HepG2 (cell line): ENCODE data around the gene SPATA33. TPM values are rescaled to one million over a fixed set of nuclear protein-coding genes. Genes with fewer than 3 reads are reported as not detected.
A peak's percentile ranks its signal among the peaks of the same experiment; 100 is the strongest.

Experiments
- AGO1 ChIP-seq: fragments of 200-400 bp; formaldehyde crosslinking; IDR thresholded peaks from 2 replicates; pipeline ENCODE4 v1.6.1; 2017; ENCODE audit warnings: mild to moderate bottlenecking, low read depth, low read length, moderate library complexity; ENCODE audit not compliant: poor library complexity, severe bottlenecking
- CEBPB ChIP-seq: IDR thresholded peaks from 2 replicates; pipeline ENCODE4 v1.6.1; 2011; ENCODE audit warnings: low read depth, low read length, improper control_type of control experiment, borderline replicate concordance
- CENPX ChIP-seq: sonication (generic); formaldehyde crosslinking; IDR thresholded peaks from 2 replicates; pipeline ENCODE4 v1.9.0; 2021; ENCODE audit warnings: mild to moderate bottlenecking, missing genetic modification reagents, moderate library complexity
- POLR2G ChIP-seq: fragments of 200-400 bp; formaldehyde crosslinking; IDR thresholded peaks from 2 replicates; pipeline ENCODE4 v1.6.1; 2018; ENCODE audit warnings: mild to moderate bottlenecking, low read depth, low read length, moderate library complexity
- PTBP1 ChIP-seq: fragments of 200-400 bp; formaldehyde crosslinking; IDR thresholded peaks from 2 replicates; pipeline ENCODE4 v1.6.1; 2018; ENCODE audit warnings: low read length, low read depth; ENCODE audit not compliant: poor library complexity, severe bottlenecking
- SP1 ChIP-seq, 2 experiments: fragments of 450-650 bp in 1 of 2; sonication (generic) in 1 of 2; formaldehyde crosslinking in 1 of 2; IDR thresholded peaks; 2 replicates each; pipeline versions ENCODE4 v1.4.0 to v1.6.1; 2016 to 2020; ENCODE audit warnings: missing genetic modification reagents in 1 of 2
- ZNF138 ChIP-seq: sonication (generic); formaldehyde crosslinking; IDR thresholded peaks from 2 replicates; pipeline ENCODE4 v1.5.0; 2020; ENCODE audit warnings: mild to moderate bottlenecking, low read depth, missing genetic modification reagents
- ZSCAN29 ChIP-seq: sonication (generic); formaldehyde crosslinking; conservative IDR thresholded peaks from 2 replicates; pipeline ENCODE4 v1.4.0; 2020; ENCODE audit warnings: mild to moderate bottlenecking, missing genetic modification reagents
- polyA plus RNA-seq, 8 experiments: library from polyadenylated mRNA; depleted of rRNA in 3 of 8; stranded (reverse) in 7 of 8; unstranded in 1 of 8; fragments of >200 nt; fragmentation: Illumina TruSeq in 4 of 8; extraction: Trizol in 4 of 8; gene quantifications; 2 replicates each; pipeline versions ENCODE4 v1.2.1 to v1.2.3, GENCODE V29; 2011 to 2016; ENCODE audit warnings: low read depth in 4 of 8, missing spikeins in 1 of 8, mixed read lengths in 1 of 8; ENCODE audit not compliant: insufficient read depth in 1 of 8
- total RNA-seq, 5 experiments: library from RNA; depleted of rRNA; stranded (reverse); fragments of >200 nt; fragmentation: Illumina TruSeq; extraction: Trizol; gene quantifications; 2 replicates each; pipeline ENCODE4 v1.2.3, GENCODE V29; 2016; ENCODE audit warnings: low read depth in 1 of 5
- TF ChIP-seq, protein P1 (sequence below): sonication (generic); formaldehyde crosslinking; IDR thresholded peaks from 2 replicates; pipeline ENCODE4 v1.4.0; 2020; ENCODE audit warnings: missing genetic modification reagents
- TF ChIP-seq, protein P2 (sequence below): IDR thresholded peaks from 2 replicates; pipeline ENCODE4 v1.6.1; 2016; ENCODE audit warnings: missing compliant biosample characterization, missing genetic modification reagents, borderline replicate concordance
- TF ChIP-seq, protein P3 (sequence below): sonication (generic); formaldehyde crosslinking; IDR thresholded peaks from 2 replicates; pipeline ENCODE4 v1.4.0; 2020; ENCODE audit warnings: missing genetic modification reagents
- TF ChIP-seq, protein P4 (sequence below): sonication (generic); formaldehyde crosslinking; IDR thresholded peaks from 2 replicates; pipeline ENCODE4 v1.4.0; 2020; ENCODE audit warnings: mild to moderate bottlenecking, missing genetic modification reagents, borderline replicate concordance
- TF ChIP-seq, protein P5 (sequence below): sonication (generic); formaldehyde crosslinking; IDR thresholded peaks from 2 replicates; pipeline ENCODE4 v1.5.0; 2020; ENCODE audit warnings: mild to moderate bottlenecking, missing genetic modification reagents

SPATA33 gene
- total and polyA plus RNA-seq, 2 of the 13 experiments (the other 11 are each of a cell fraction or from before 2014, with no cell fraction given) = 5.7 to 11.0 TPM

DNA sequence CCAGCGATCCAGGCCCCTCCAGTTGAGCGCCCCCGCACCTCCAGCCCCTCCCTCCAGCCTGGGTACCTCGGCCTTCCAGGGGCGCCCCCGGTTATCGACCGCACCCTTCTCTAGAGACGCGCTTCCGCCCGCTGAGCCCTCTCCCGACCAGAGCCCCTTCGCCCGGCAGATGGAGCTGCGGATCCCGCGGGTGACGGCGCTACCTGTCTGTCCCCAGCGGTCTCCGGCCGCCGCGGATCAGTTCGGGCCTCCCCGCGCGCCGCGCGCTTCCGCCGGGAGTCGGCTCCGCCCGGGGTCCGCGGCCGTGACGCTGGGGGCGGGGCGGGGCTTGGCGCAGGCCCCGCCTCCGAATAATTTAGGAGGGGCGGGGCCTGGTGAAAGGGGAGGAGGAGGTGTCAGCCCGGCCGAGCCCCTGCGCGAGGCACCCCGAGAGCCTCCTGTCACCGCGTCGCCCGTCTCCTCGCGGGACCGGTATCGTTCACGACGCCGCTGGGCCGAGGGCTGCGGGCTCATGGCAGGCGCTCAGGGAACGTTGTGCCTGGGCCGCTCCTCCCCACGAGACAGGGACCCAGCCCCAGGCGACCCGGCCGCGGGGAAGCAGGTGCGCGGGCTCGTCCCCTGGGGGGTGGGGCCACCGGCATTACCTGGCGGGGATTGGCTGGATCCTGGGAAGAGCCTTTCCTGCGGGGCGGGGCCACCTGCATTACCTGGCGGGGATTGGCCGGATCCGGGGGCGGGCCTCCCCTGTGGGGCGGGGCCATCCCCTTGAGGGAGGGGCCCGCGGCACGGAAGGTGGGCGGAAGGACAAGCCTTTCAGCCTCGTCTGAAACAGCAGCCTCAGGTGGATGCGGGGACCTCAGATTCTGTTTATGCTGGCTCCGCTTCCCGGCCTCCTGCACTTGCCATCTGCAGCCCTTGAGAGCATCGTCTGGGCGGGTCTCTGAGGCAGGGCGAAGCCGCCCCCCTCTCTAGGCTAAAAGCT is 44.1 kb downstream of the SPATA33 start, which contains the start of gene SPATA2L (continued):
- TF ChIP-seq, protein P1, sequence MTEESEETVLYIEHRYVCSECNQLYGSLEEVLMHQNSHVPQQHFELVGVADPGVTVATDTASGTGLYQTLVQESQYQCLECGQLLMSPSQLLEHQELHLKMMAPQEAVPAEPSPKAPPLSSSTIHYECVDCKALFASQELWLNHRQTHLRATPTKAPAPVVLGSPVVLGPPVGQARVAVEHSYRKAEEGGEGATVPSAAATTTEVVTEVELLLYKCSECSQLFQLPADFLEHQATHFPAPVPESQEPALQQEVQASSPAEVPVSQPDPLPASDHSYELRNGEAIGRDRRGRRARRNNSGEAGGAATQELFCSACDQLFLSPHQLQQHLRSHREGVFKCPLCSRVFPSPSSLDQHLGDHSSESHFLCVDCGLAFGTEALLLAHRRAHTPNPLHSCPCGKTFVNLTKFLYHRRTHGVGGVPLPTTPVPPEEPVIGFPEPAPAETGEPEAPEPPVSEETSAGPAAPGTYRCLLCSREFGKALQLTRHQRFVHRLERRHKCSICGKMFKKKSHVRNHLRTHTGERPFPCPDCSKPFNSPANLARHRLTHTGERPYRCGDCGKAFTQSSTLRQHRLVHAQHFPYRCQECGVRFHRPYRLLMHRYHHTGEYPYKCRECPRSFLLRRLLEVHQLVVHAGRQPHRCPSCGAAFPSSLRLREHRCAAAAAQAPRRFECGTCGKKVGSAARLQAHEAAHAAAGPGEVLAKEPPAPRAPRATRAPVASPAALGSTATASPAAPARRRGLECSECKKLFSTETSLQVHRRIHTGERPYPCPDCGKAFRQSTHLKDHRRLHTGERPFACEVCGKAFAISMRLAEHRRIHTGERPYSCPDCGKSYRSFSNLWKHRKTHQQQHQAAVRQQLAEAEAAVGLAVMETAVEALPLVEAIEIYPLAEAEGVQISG (CRISPR knock-in tag) = peak; percentile 43; the same call in 1 of the 2 replicates
- peak; percentile 25 for TF ChIP-seq AGO1
- TF ChIP-seq, protein P2, sequence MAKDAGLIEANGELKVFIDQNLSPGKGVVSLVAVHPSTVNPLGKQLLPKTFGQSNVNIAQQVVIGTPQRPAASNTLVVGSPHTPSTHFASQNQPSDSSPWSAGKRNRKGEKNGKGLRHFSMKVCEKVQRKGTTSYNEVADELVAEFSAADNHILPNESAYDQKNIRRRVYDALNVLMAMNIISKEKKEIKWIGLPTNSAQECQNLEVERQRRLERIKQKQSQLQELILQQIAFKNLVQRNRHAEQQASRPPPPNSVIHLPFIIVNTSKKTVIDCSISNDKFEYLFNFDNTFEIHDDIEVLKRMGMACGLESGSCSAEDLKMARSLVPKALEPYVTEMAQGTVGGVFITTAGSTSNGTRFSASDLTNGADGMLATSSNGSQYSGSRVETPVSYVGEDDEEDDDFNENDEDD (CRISPR knock-in tag) = no peak; the same call in none of the 2 replicates
- TF ChIP-seq, protein P3, sequence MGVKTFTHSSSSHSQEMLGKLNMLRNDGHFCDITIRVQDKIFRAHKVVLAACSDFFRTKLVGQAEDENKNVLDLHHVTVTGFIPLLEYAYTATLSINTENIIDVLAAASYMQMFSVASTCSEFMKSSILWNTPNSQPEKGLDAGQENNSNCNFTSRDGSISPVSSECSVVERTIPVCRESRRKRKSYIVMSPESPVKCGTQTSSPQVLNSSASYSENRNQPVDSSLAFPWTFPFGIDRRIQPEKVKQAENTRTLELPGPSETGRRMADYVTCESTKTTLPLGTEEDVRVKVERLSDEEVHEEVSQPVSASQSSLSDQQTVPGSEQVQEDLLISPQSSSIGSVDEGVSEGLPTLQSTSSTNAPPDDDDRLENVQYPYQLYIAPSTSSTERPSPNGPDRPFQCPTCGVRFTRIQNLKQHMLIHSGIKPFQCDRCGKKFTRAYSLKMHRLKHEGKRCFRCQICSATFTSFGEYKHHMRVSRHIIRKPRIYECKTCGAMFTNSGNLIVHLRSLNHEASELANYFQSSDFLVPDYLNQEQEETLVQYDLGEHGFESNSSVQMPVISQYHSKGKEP (CRISPR knock-in tag) = no peak
- TF ChIP-seq, protein P4, sequence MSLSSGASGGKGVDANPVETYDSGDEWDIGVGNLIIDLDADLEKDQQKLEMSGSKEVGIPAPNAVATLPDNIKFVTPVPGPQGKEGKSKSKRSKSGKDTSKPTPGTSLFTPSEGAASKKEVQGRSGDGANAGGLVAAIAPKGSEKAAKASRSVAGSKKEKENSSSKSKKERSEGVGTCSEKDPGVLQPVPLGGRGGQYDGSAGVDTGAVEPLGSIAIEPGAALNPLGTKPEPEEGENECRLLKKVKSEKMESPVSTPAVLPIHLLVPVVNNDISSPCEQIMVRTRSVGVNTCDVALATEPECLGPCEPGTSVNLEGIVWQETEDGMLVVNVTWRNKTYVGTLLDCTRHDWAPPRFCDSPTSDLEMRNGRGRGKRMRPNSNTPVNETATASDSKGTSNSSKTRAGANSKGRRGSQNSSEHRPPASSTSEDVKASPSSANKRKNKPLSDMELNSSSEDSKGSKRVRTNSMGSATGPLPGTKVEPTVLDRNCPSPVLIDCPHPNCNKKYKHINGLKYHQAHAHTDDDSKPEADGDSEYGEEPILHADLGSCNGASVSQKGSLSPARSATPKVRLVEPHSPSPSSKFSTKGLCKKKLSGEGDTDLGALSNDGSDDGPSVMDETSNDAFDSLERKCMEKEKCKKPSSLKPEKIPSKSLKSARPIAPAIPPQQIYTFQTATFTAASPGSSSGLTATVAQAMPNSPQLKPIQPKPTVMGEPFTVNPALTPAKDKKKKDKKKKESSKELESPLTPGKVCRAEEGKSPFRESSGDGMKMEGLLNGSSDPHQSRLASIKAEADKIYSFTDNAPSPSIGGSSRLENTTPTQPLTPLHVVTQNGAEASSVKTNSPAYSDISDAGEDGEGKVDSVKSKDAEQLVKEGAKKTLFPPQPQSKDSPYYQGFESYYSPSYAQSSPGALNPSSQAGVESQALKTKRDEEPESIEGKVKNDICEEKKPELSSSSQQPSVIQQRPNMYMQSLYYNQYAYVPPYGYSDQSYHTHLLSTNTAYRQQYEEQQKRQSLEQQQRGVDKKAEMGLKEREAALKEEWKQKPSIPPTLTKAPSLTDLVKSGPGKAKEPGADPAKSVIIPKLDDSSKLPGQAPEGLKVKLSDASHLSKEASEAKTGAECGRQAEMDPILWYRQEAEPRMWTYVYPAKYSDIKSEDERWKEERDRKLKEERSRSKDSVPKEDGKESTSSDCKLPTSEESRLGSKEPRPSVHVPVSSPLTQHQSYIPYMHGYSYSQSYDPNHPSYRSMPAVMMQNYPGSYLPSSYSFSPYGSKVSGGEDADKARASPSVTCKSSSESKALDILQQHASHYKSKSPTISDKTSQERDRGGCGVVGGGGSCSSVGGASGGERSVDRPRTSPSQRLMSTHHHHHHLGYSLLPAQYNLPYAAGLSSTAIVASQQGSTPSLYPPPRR (CRISPR knock-in tag) = peak; percentile 31; the same call in 1 of the 2 replicates
- TF ChIP-seq, protein P5, sequence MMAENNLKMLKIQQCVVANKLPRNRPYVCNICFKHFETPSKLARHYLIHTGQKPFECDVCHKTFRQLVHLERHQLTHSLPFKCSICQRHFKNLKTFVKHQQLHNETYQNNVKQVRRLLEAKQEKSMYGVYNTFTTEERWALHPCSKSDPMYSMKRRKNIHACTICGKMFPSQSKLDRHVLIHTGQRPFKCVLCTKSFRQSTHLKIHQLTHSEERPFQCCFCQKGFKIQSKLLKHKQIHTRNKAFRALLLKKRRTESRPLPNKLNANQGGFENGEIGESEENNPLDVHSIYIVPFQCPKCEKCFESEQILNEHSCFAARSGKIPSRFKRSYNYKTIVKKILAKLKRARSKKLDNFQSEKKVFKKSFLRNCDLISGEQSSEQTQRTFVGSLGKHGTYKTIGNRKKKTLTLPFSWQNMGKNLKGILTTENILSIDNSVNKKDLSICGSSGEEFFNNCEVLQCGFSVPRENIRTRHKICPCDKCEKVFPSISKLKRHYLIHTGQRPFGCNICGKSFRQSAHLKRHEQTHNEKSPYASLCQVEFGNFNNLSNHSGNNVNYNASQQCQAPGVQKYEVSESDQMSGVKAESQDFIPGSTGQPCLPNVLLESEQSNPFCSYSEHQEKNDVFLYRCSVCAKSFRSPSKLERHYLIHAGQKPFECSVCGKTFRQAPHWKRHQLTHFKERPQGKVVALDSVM (CRISPR knock-in tag) = 0 out of 2 replicates have a peak, but pooled peaks have one; percentile 53
- TF ChIP-seq ZNF138 (CRISPR knock-in tag) = no peak
- TF ChIP-seq SP1 (IDR thresholded peaks at IDR 0.05) = peak; percentile 80
- peak; percentile 94 for TF ChIP-seq SP1 (CRISPR knock-in tag; IDR thresholded peaks at IDR 0.05)
- TF ChIP-seq ZSCAN29 = 0 out of 2 replicates have a peak, but pooled peaks have one; percentile 58
- no peak for TF ChIP-seq CEBPB
- TF ChIP-seq CENPX (CRISPR knock-in tag) = no peak
- peak; percentile 76 for TF ChIP-seq POLR2G
- TF ChIP-seq PTBP1 = no peak
